PC-9 (cell line): ENCODE measurements around the gene TRAPPC10. TPM values are rescaled to one million over a fixed set of nuclear protein-coding genes. Genes with fewer than 3 reads are reported as not detected.

Experiments used
- BruUV-seq: library from RNA; stranded (reverse); fragments of 400-500 nt; replicated peaks from 2 replicates; lab custom pipeline; 2021; lab: Mats Ljungman, UMichigan
- CTCF ChIA-PET: fragments of 300-600 bp; sonication (Branson Sonifier 250); formaldehyde crosslinking; loops from one replicate; lab custom pipeline; 2022; ENCODE audit warnings: antibody characterized with exemption; lab: Charles Lee
- POLR2A ChIA-PET: fragments of 300-600 bp; sonication (Branson Sonifier 250); formaldehyde crosslinking; loops from one replicate; lab custom pipeline; 2022; ENCODE audit warnings: antibody characterized with exemption; ENCODE audit not compliant: unreplicated experiment; lab: Charles Lee
- DNase-seq, 2 experiments: peaks; one replicate each; pipeline versions ENCODE4 v3.0.0 to v3.0.0-alpha.2; 2015 to 2022; ENCODE audit warnings: mixed read lengths in 1 of 2
- H2AFZ ChIP-seq: fragments of 200-600 bp; sonication (generic); 2 replicates; pipeline ENCODE4 v1.8.1; 2017; ENCODE audit warnings: antibody characterized with exemption
- H3F3A ChIP-seq: fragments of 200-600 bp; sonication (generic); 2 replicates; pipeline ENCODE4 v1.8.1; 2017; ENCODE audit warnings: antibody characterized with exemption, mild to moderate bottlenecking, low read depth; ENCODE audit not compliant: insufficient read depth
- H3K27ac ChIP-seq: fragments of 200-600 bp; sonication (generic); 2 replicates; pipeline ENCODE4 v1.6.1; 2016; ENCODE audit warnings: mixed run types
- H3K27me3 ChIP-seq: fragments of 200-600 bp; sonication (generic); 2 replicates; pipeline ENCODE4 v1.6.1; 2016; ENCODE audit warnings: low read depth, mixed run types; ENCODE audit not compliant: insufficient read depth
- H3K36me3 ChIP-seq: fragments of 200-600 bp; sonication (generic); 2 replicates; pipeline ENCODE4 v1.6.1; 2016; ENCODE audit warnings: low read depth, mixed run types
- H3K4me1 ChIP-seq: fragments of 200-600 bp; sonication (generic); replicated peaks from 2 replicates; pipeline ENCODE4 v1.6.1; 2016; ENCODE audit warnings: mixed run types; ENCODE audit not compliant: insufficient read depth
- H3K4me2 ChIP-seq: fragments of 200-600 bp; sonication (generic); 2 replicates; pipeline ENCODE4 v1.6.1; 2017; ENCODE audit warnings: mixed run types
- H3K4me3 ChIP-seq: fragments of 200-600 bp; sonication (generic); 2 replicates; pipeline ENCODE4 v1.6.1; 2016; ENCODE audit warnings: mixed run types
- H3K79me2 ChIP-seq: fragments of 200-600 bp; sonication (generic); 2 replicates; pipeline ENCODE4 v1.6.1; 2017; ENCODE audit warnings: low read depth, mixed run types
- H3K9me2 ChIP-seq: fragments of 200-600 bp; sonication (generic); 2 replicates; pipeline ENCODE4 v1.8.1; 2017; ENCODE audit warnings: mild to moderate bottlenecking; ENCODE audit not compliant: insufficient read depth
- H3K9me3 ChIP-seq: fragments of 200-600 bp; sonication (generic); 2 replicates; pipeline ENCODE4 v1.8.1; 2016; ENCODE audit warnings: low read depth; ENCODE audit not compliant: insufficient read depth
- H4K20me1 ChIP-seq: fragments of 200-600 bp; sonication (generic); 2 replicates; pipeline ENCODE4 v1.8.1; 2017; ENCODE audit not compliant: insufficient read depth
- CTCF ChIP-seq: fragments of 200-600 bp; sonication (generic); conservative IDR thresholded peaks from 2 replicates; pipeline ENCODE4 v1.6.1; 2017; ENCODE audit warnings: mixed run types, antibody characterized with exemption, mild to moderate bottlenecking, moderate library complexity
- EZH2 ChIP-seq: fragments of 200-600 bp; sonication (generic); IDR thresholded peaks from 2 replicates; pipeline ENCODE4 v1.8.0; 2017; ENCODE audit warnings: antibody characterized with exemption, low read depth
- intact Hi-C: fragments of 100-400 bp; cut with micrococcal nuclease; formaldehyde crosslinking; loops from one replicate; pipeline ENCODE4 v1.10.0; 2022; ENCODE audit not compliant: unreplicated experiment
- total RNA-seq: library from RNA; stranded (reverse); gene quantifications from 2 replicates; pipeline ENCODE4 v1.2.3, GENCODE V29; 2021

Gene TRAPPC10
- total RNA-seq, 1 experiment from 2014 or later = 27.2 TPM

GRCh38 chr21:44006656-44007055, 5.5 kb upstream of the TRAPPC10 start:
- POLR2A ChIA-PET = interaction anchor here (0.6 kb wide), 1 partner anchor 126 kb away, joined by 3 read pairs; no protein-coding TSS in a partner anchor
- H3K4me3 ChIP-seq = no peak overlapping the region
- H3K27ac ChIP-seq = peak overlapping the region; percentile 41; the same call in 1 of the 2 replicates
- no TSS peak for BruUV-seq
- no peak for TF ChIP-seq CTCF
- TF ChIP-seq EZH2 = no peak
- no peaks in the 10 kb centered on the region for H3K36me3 ChIP-seq
- CTCF ChIA-PET = no interaction called here
- intact Hi-C loops = no loop called here
- H3K27me3 ChIP-seq = no peaks in the 10 kb centered on the region
- H4K20me1 ChIP-seq = no peaks in the 10 kb centered on the region
- no peak overlapping the region for H2AFZ ChIP-seq
- H3K4me1 ChIP-seq = peaks cover 19% of the 10 kb centered on the region
- H3K79me2 ChIP-seq = 0 out of 2 replicates have a peak, but pooled peaks cover 6% of the 10 kb centered on the region
- H3K9me3 ChIP-seq = no peaks in the 10 kb centered on the region
- H3K9me2 ChIP-seq = no peaks in the 10 kb centered on the region
- H3F3A ChIP-seq = peaks cover 13% of the 10 kb centered on the region; the same call in 1 of the 2 replicates
- H3K4me2 ChIP-seq = peak overlapping the region; percentile 38; the same call in 1 of the 2 replicates
- DNase-seq = no peak

- no peak overlapping the region for H2AFZ ChIP-seq
- TF ChIP-seq EZH2 (no peak), CTCF (no peak)
- no peak overlapping the region for H3K27ac ChIP-seq
- no peak overlapping the region for H3K4me2 ChIP-seq
- ChIA-PET POLR2A (no interaction called here), CTCF (interaction anchor here (0.7 kb wide), 1 partner anchor 117 kb away, joined by 8 read pairs; no protein-coding TSS in a partner anchor)
- H3K27me3 ChIP-seq = no peaks in the 10 kb centered on the region
- peaks cover 37% of the 10 kb centered on the region for H3K79me2 ChIP-seq
- BruUV-seq = no TSS peak
- H3K4me1 ChIP-seq = peaks cover 29% of the 10 kb centered on the region
- no peaks in the 10 kb centered on the region for H3K36me3 ChIP-seq
- H3K4me3 ChIP-seq = no peak overlapping the region
- H3F3A ChIP-seq = peaks cover 13% of the 10 kb centered on the region; the same call in 1 of the 2 replicates
- no peak for DNase-seq
- intact Hi-C loops = no loop called here
- H3K9me2 ChIP-seq = no peaks in the 10 kb centered on the region
- H3K9me3 ChIP-seq = no peaks in the 10 kb centered on the region
- peaks cover 22% of the 10 kb centered on the region for H4K20me1 ChIP-seq
These were observed 1.7 kb upstream of the TRAPPC10 start for GRCh38 chr21:44010429-44010828.

- H3K79me2 ChIP-seq = peaks cover 44% of the 10 kb centered on the region
- ChIA-PET CTCF (interaction anchor here (0.7 kb wide), 2 partner anchors 118 to 157 kb away, joined by 3 to 8 read pairs; no protein-coding TSS in a partner anchor), POLR2A (interaction anchor here (0.6 kb wide), 1 partner anchor 19 kb away, joined by 6 read pairs; no protein-coding TSS in a partner anchor)
- H3K27me3 ChIP-seq = no peaks in the 10 kb centered on the region
- peak overlapping the region; percentile 75; the same call in 1 of the 2 replicates for H2AFZ ChIP-seq
- peaks cover 25% of the 10 kb centered on the region for H3K4me1 ChIP-seq
- DNase-seq = no peak
- peaks cover 28% of the 10 kb centered on the region for H4K20me1 ChIP-seq
- TSS peak; percentile 83 for BruUV-seq
- H3K4me3 ChIP-seq = peak overlapping the region; percentile 79
- H3K4me2 ChIP-seq = peak overlapping the region; percentile 88
- H3K36me3 ChIP-seq = no peaks in the 10 kb centered on the region
- no peak overlapping the region for H3K27ac ChIP-seq
- peaks cover 10% of the 10 kb centered on the region; the same call in 1 of the 2 replicates for H3F3A ChIP-seq
- no peaks in the 10 kb centered on the region for H3K9me3 ChIP-seq
- TF ChIP-seq CTCF (no peak), EZH2 (no peak)
- no peaks in the 10 kb centered on the region for H3K9me2 ChIP-seq
- intact Hi-C loops = no loop called here
These were observed 986 bp upstream of the TRAPPC10 start for GRCh38 chr21:44011123-44011522.
